Loucy (cell line): ENCODE measurements around the gene VILL.

ENCODE experiments used
- EZH2phosphoT487 ChIP-seq: fragments of 200-600 bp; IDR thresholded peaks from 2 replicates; pipeline ENCODE4 v1.6.1; 2018; ENCODE audit warnings: antibody characterized with exemption, mild to moderate bottlenecking, moderate library complexity, borderline replicate concordance
- TF ChIP-seq, protein P1 (sequence below): fragments of 200-600 bp; sonication (generic); conservative IDR thresholded peaks from 2 replicates; pipeline ENCODE4 v1.5.1; 2014; ENCODE audit warnings: mild to moderate bottlenecking, antibody characterized with exemption, low read length

DNA sequence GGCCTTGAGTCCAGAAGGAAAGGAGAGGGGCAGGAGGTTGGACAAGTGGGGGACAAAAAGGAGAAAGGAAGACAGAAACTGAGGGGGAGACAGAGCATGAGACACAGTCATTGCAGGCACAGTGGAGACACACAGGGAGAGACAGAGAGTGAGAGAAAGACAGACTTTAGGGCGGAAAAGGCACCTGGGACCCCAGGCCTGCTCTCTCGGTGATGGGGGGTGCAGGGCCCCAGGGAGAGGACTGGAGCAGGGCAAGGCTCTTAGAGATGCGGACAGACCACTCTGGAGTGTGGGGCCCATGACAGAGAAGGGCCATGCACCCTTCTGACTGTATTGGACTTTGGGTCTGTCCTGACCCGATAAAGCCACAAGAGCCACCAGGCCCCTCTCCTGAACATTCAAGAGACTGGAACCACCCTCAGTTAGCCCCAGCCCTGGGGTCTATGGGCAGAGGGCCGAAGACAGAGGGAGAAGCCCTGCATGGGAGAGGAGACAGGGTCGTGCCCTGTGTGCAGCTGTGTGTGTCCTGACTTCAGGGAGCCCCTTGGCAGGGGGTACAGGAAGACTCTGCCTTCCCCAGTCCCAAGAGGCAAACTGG lies 26.4 kb downstream of the VILL start:
- TF ChIP-seq, protein P1, sequence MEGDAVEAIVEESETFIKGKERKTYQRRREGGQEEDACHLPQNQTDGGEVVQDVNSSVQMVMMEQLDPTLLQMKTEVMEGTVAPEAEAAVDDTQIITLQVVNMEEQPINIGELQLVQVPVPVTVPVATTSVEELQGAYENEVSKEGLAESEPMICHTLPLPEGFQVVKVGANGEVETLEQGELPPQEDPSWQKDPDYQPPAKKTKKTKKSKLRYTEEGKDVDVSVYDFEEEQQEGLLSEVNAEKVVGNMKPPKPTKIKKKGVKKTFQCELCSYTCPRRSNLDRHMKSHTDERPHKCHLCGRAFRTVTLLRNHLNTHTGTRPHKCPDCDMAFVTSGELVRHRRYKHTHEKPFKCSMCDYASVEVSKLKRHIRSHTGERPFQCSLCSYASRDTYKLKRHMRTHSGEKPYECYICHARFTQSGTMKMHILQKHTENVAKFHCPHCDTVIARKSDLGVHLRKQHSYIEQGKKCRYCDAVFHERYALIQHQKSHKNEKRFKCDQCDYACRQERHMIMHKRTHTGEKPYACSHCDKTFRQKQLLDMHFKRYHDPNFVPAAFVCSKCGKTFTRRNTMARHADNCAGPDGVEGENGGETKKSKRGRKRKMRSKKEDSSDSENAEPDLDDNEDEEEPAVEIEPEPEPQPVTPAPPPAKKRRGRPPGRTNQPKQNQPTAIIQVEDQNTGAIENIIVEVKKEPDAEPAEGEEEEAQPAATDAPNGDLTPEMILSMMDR = no peak
- no peak for TF ChIP-seq EZH2phosphoT487
